OCI-LY3 (cell line): Measurements from ENCODE around the gene PAN3.

Experiments used
- H2AFZ ChIP-seq: fragments of 200-600, 300-600 bp; shearing (Covaris generic); 2 replicates; pipeline ENCODE4 v1.6.0; 2014; ENCODE audit warnings: antibody characterized with exemption, low read depth, low read length
- H3K27ac ChIP-seq: fragments of 200-600, 300-600 bp; sonication (generic); 2 replicates; pipeline ENCODE4 v1.5.1; 2014; ENCODE audit warnings: mild to moderate bottlenecking, low read length, moderate library complexity, mixed read lengths
- H3K27me3 ChIP-seq: fragments of 200-600, 300-600 bp; sonication (generic); 2 replicates; pipeline ENCODE4 v1.6.1; 2014; ENCODE audit warnings: low read depth, low read length, mixed read lengths
- H3K36me3 ChIP-seq: fragments of 200-600, 300-600 bp; sonication (generic); replicated peaks from 2 replicates; pipeline ENCODE3; 2014; ENCODE audit warnings: low read depth, low read length, mixed read lengths
- H3K4me1 ChIP-seq: fragments of 300-600, 200-600 bp; sonication (generic); 2 replicates; pipeline ENCODE4 v1.6.1; 2014; ENCODE audit warnings: low read length, mixed read lengths
- H3K4me2 ChIP-seq: fragments of 200-600, 300-600 bp; sonication (generic); 2 replicates; pipeline ENCODE4 v1.6.1; 2014; ENCODE audit warnings: low read length, mixed read lengths
- H3K4me3 ChIP-seq: fragments of 300-600, 200-600 bp; sonication (generic); 2 replicates; pipeline ENCODE4 v1.5.1; 2014; ENCODE audit warnings: antibody characterized with exemption, mild to moderate bottlenecking, low read length, moderate library complexity
- H3K79me2 ChIP-seq: fragments of 300-600, 200-600 bp; shearing (Covaris generic); 2 replicates; pipeline ENCODE4 v1.6.1; 2014; ENCODE audit warnings: mild to moderate bottlenecking, low read length, mixed read lengths
- H3K9ac ChIP-seq: fragments of 300-600, 200-600 bp; shearing (Covaris generic); 2 replicates; pipeline ENCODE4 v1.6.0; 2014; ENCODE audit warnings: mild to moderate bottlenecking, low read length, moderate library complexity
- H3K9me3 ChIP-seq: fragments of 200-600, 300-600 bp; shearing (Covaris generic); 2 replicates; pipeline ENCODE4 v1.6.1; 2014; ENCODE audit warnings: low read length, mixed read lengths; ENCODE audit not compliant: insufficient read depth
- H4K20me1 ChIP-seq: fragments of 200-600, 300-600 bp; sonication (generic); 2 replicates; pipeline ENCODE4 v1.6.1; 2016; ENCODE audit warnings: low read length, mixed read lengths; ENCODE audit not compliant: insufficient read depth
- CTCF ChIP-seq: fragments of 200-600, 300-600 bp; sonication (generic); IDR thresholded peaks from 2 replicates; pipeline ENCODE4 v1.5.1; 2014; ENCODE audit warnings: antibody characterized with exemption, low read length, low read depth
- EZH2phosphoT487 ChIP-seq: fragments of 200-600 bp; shearing (Covaris generic); IDR thresholded peaks from 2 replicates; pipeline ENCODE4 v1.6.1; 2018; ENCODE audit warnings: antibody characterized with exemption, mixed run types, low read depth

Gene PAN3

DNA sequence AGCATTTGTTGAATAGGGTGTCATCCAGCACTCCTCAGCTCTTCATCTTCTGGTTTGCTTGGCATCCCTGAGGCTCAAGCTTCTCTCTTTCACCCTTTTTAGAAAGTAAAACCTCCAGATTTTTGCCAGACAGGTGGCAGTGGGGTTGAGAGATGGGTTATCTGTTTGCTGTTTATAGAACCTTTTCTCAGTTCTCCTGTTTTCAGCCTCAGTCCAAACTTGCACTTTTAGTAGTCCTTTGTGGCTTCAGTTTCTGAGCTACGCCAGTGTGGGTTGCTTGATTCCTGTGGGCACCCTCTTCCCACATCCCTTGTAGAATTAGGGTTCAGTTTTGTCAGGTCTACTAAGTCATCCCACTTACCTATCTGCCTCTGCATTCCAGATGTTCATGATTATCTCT lies 147.9 kb downstream of the PAN3 start:
- H3K36me3 ChIP-seq, result peaks cover 35% of the 10 kb centered on the region
- no peak overlapping the region for H3K9ac ChIP-seq
- 0 out of 2 replicates have a peak overlapping the region, but pooled peaks have one; percentile 9 for H3K4me2 ChIP-seq

DNA sequence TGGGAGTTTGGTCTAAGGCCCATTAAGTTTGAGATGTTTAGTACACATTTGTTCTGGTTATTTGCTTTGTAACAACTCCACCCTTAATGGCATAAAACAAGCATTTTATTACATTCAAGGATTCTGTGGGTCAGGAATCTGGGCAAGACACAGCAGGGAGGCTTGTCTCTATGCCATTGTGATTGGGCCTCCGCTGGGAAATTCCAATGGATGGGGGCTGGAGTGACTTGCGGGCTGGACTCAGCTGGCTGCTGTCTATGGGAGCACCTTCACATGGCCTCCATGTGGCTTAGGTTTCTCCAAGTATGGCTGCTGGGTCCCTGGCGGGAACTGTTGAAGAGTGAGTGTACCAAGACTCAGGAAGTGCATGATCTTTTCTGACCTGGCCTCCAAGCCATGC lies 159.0 kb downstream of the PAN3 start:
- H3K4me3 ChIP-seq, result no peak overlapping the region
- H3K4me1 ChIP-seq, result peaks cover 5% of the 10 kb centered on the region; the same call in 1 of the 2 replicates
- H3K9ac ChIP-seq, result no peak overlapping the region
- H3K27me3 ChIP-seq, result no peaks in the 10 kb centered on the region
- no peaks in the 10 kb centered on the region for H3K79me2 ChIP-seq
- TF ChIP-seq EZH2phosphoT487 (no peak), CTCF (no peak)
- H2AFZ ChIP-seq, result no peak overlapping the region
- peaks cover 26% of the 10 kb centered on the region for H3K36me3 ChIP-seq
- H3K4me2 ChIP-seq, result no peak overlapping the region
- no peak overlapping the region for H3K27ac ChIP-seq
- H4K20me1 ChIP-seq, result no peaks in the 10 kb centered on the region
- H3K9me3 ChIP-seq, result no peaks in the 10 kb centered on the region

More for the DNA sequence above, 147.9 kb downstream of the PAN3 start:
- Histone ChIP-seq H3K27me3 (no peaks in the 10 kb centered on the region), H4K20me1 (no peaks in the 10 kb centered on the region), H3K4me1 (peaks cover 27% of the 10 kb centered on the region), H3K9me3 (no peaks in the 10 kb centered on the region), H3K27ac (no peak overlapping the region), H3K79me2 (no peaks in the 10 kb centered on the region), H2AFZ (no peak overlapping the region), H3K4me3 (no peak overlapping the region)
- TF ChIP-seq CTCF, result no peak

- Histone ChIP-seq H3K9me3 (no peaks in the 10 kb centered on the region), H3K9ac (no peak overlapping the region), H4K20me1 (no peaks in the 10 kb centered on the region), H3K4me2 (no peak overlapping the region), H3K27ac (no peak overlapping the region), H3K4me1 (peaks cover 5% of the 10 kb centered on the region; the same call in 1 of the 2 replicates), H3K27me3 (no peaks in the 10 kb centered on the region), H3K79me2 (no peaks in the 10 kb centered on the region), H3K36me3 (peaks cover 6% of the 10 kb centered on the region), H2AFZ (no peak overlapping the region), H3K4me3 (no peak overlapping the region)
- TF ChIP-seq CTCF (no peak), EZH2phosphoT487 (no peak)
These were observed 161.6 kb downstream of the PAN3 start for GRCh38 chr13:28299916-28300315.

DNA sequence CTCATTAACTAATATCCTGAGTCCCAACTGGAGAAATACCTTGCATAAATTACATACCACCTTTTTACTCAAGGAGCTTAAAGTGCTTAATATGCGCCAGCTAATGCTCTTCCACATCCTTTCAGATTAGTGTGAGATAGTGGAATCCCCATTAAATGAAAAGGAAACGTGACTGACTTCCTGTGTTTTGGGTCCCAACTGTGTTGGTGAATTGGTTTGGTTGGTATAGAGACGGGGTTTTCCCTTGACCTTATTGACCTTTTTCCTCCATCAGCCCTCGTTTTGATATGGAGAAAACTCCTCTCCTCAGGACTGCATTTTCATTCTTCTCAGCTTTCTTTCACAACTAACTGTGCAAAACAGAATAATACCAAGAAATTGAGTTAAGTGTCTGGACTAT lies 163.5 kb downstream of the PAN3 start:
- H3K27me3 ChIP-seq, result no peaks in the 10 kb centered on the region
- no peak for TF ChIP-seq EZH2phosphoT487
- TF ChIP-seq CTCF, result no peak
- no peaks in the 10 kb centered on the region for H3K36me3 ChIP-seq
- no peak overlapping the region for H3K4me2 ChIP-seq
- no peak overlapping the region for H3K4me3 ChIP-seq
- no peaks in the 10 kb centered on the region for H3K9me3 ChIP-seq
- no peak overlapping the region for H3K27ac ChIP-seq
- no peak overlapping the region for H2AFZ ChIP-seq
- peaks cover 5% of the 10 kb centered on the region; the same call in 1 of the 2 replicates for H3K4me1 ChIP-seq
- no peaks in the 10 kb centered on the region for H3K79me2 ChIP-seq
- H4K20me1 ChIP-seq, result no peaks in the 10 kb centered on the region
- no peak overlapping the region for H3K9ac ChIP-seq
